Heart left ventricle (tissue), 16 donors: ENCODE data around the gene RAB11FIP4. TPM values are rescaled to one million over a fixed set of nuclear protein-coding genes. Genes with fewer than 3 reads are reported as not detected.

Experiments
- ATAC-seq, 4 donors: fragments of 200-7000 bp; cut with Tn5 transposase; one replicate each; pipeline ENCODE4 v1.9.1; 2020 to 2022; ENCODE audit warnings: moderate library complexity in 4 of 4, mild to moderate bottlenecking in 3 of 4, moderate number of reproducible peaks in 1 of 4
- DNase-seq, 5 donors: peaks; one replicate each; pipeline ENCODE4 v3.0.0-alpha.2; 2020
- H3K27ac ChIP-seq, 12 donors: fragments of 200-600 bp; sonication (generic) in 4 of 12; one replicate each; pipeline versions ENCODE4 v1.5.0 to v1.8.0; 2016 to 2022; ENCODE audit warnings: mild to moderate bottlenecking in 2 of 12
- H3K27me3 ChIP-seq, 9 donors: fragments of 200-600 bp; sonication (generic) in 2 of 9; one replicate each; pipeline versions ENCODE4 v1.5.1 to v1.8.0; 2016 to 2022; ENCODE audit warnings: mild to moderate bottlenecking in 3 of 9
- H3K36me3 ChIP-seq, 9 donors: fragments of 200-600 bp; sonication (generic) in 2 of 9; one replicate each; pipeline versions ENCODE4 v1.5.0 to v1.8.0; 2018 to 2022; ENCODE audit warnings: mild to moderate bottlenecking in 2 of 9
- H3K4me1 ChIP-seq, 12 donors: fragments of 200-600 bp; sonication (generic) in 4 of 12; one replicate each; pipeline versions ENCODE4 v1.5.0 to v1.8.0; 2016 to 2022; ENCODE audit warnings: mild to moderate bottlenecking in 3 of 12
- H3K4me3 ChIP-seq, 12 donors: fragments of 200-600 bp; sonication (generic) in 4 of 12; one replicate each; pipeline versions ENCODE4 v1.5.0 to v1.8.0; 2017 to 2022; ENCODE audit warnings: mild to moderate bottlenecking in 9 of 12, moderate library complexity in 4 of 12
- H3K9me3 ChIP-seq, 12 donors: fragments of 200-600 bp; sonication (generic) in 4 of 12; one replicate each; pipeline versions ENCODE4 v1.5.0 to v1.8.0; 2016 to 2022; ENCODE audit warnings: mild to moderate bottlenecking in 1 of 12
- CTCF ChIP-seq, 12 donors: fragments of 200-600 bp; sonication (generic) in 4 of 12; IDR thresholded peaks; one replicate each; pipeline versions ENCODE4 v1.5.0 to v1.8.0; 2018 to 2022; ENCODE audit warnings: antibody characterized with exemption in 12 of 12, mild to moderate bottlenecking in 5 of 12
- POLR2A ChIP-seq, 2 donors: fragments of 450-650 bp; IDR thresholded peaks; one replicate each; pipeline ENCODE4 v1.6.1; 2017; ENCODE audit warnings: antibody characterized with exemption in 2 of 2, mild to moderate bottlenecking in 2 of 2, moderate library complexity in 2 of 2
- WGBS, 4 donors: extraction: QIAGEN DNeasy Blood & Tissue Kit in 2 of 4; methylation state at CpG; one replicate each; pipeline versions ENCODE4 v1.1.5 to v1.1.7; 2013 to 2018; 5-methylcytosine and 5-hydroxymethylcytosine counted together
- intact Hi-C, 10 donors: fragments of 100-400 bp; cut with DNase I; formaldehyde crosslinking; loops; one replicate each; pipeline versions ENCODE4 v1.11.1 to v1.14.2; 2022
- polyA plus RNA-seq, 2 donors: library from polyadenylated mRNA; stranded (reverse); fragments of 200-250 nt; gene quantifications; one replicate each; pipeline ENCODE4 v1.2.3, GENCODE V29; 2013
- total RNA-seq, 9 donors: library from RNA; depleted of rRNA in 2 of 9; stranded (reverse); fragments of >200 nt in 2 of 9; fragmentation: NEBNext Ultra II Directional in 3 of 9; extraction: Animal tissue kit (Norgen Biotek cat#: 25700) in 3 of 9; gene quantifications; one replicate each; pipeline versions ENCODE4 v1.1.0 to v1.2.4, GENCODE V29; 2016 to 2023
- donor health status: ischemic (EF 13 %, LVEDD 7.1; RV severe dilation, severe dysfunction).
- donor health status: healthy with polysubstance abuse.
- donor health status: DM: no; HTN: yes; CAD: no.
- donor health status: DM: no; HTN: no; CAD: no.
- donor health status: ischemic (EF 25% LVEDD 6.9; RV normal size, moderate dysfunction).
- donor health status: ischemic (EF 25% LVEDD 5.7; RV mildly dilated, moderate dysfunction).
- donor health status: healthy.
- donor health status: DM: yes; HTN: yes; CAD: no.
- donor health status: ischemic (EF 35%, LVEDD 5.7; RV mildly dilated, moderate dysfunction).
- donor health status: nonischemic (EF 11% LVEDD 7.7; RV severe dilation, severe dysfunction).
- donor health status: DM: yes; HTN: yes; CAD: no.
- donor health status: PGD.
- donor health status: ischemic (EF 29% LVEDD 5.4; RV normal size, mild dysfunction).
- donor health status: nonischemic (EF 23%, LVEDD 6.1; RV moderate dilation, normal function).

The RAB11FIP4 gene
- total and polyA plus RNA-seq, 11 donors = 1.5 to 13.7 (median 8.3) TPM

- 68 to 72% (median 70%) methylated on average over 8 of the region's 8 CpGs for WGBS, 4 donors
- no peak overlapping the region for H3K4me3 ChIP-seq
These were observed 89.7 kb downstream of the RAB11FIP4 start for GRCh38 chr17:31480904-31481782.

GRCh38 chr17:31481783-31482081 lies 90.3 kb downstream of the RAB11FIP4 start:
- DNase-seq = peak in 1 of 5 donors; percentile 14
- no peak for TF ChIP-seq CTCF (IDR thresholded peaks at IDR 0.05)
- TF ChIP-seq POLR2A (IDR thresholded peaks at IDR 0.05) = no peak
- H3K27me3 ChIP-seq = peaks cover 0 to 11% (median 0%) of the 10 kb centered on the region in 9 donors
- no peaks in the 10 kb centered on the region for H3K36me3 ChIP-seq
- no peak overlapping the region for H3K4me3 ChIP-seq
- no peaks in the 10 kb centered on the region for H3K9me3 ChIP-seq
- WGBS, 4 donors = 61 to 79% (median 74%) methylated on average over 4 of the region's 4 CpGs
- peaks cover 0 to 13% (median 0%) of the 10 kb centered on the region in 12 donors for H3K4me1 ChIP-seq
- no peak for ATAC-seq
- intact Hi-C loops = no loop called here
- no peak overlapping the region for H3K27ac ChIP-seq

More at GRCh38 chr17:31480904-31481782, 89.7 kb downstream of the RAB11FIP4 start:
- no peak for TF ChIP-seq POLR2A (IDR thresholded peaks at IDR 0.05)
- TF ChIP-seq CTCF (IDR thresholded peaks at IDR 0.05) = no peak
- ATAC-seq (no peak), DNase-seq (peak in 1 of 5 donors; percentile 7)
- Histone ChIP-seq H3K9me3 (no peaks in the 10 kb centered on the region), H3K27ac (no peak overlapping the region), H3K36me3 (no peaks in the 10 kb centered on the region), H3K4me1 (peaks cover 0 to 10% (median 0%) of the 10 kb centered on the region in 12 donors), H3K27me3 (peaks cover 0 to 12% (median 0%) of the 10 kb centered on the region in 9 donors)
- intact Hi-C loops = no loop called here

GRCh38 chr17:31484821-31485220 lies 93.3 kb downstream of the RAB11FIP4 start:
- 84 to 93% (median 91%) methylated on average over 4 of the region's 4 CpGs for WGBS, 4 donors
- H3K27me3 ChIP-seq = peaks cover 0 to 24% (median 6%) of the 10 kb centered on the region in 9 donors
- intact Hi-C loops = no loop called here

More at GRCh38 chr17:31484821-31485220, 93.3 kb downstream of the RAB11FIP4 start:
- peaks cover 0 to 32% (median 11%) of the 10 kb centered on the region in 12 donors for H3K4me1 ChIP-seq
- H3K4me3 ChIP-seq = no peak overlapping the region
- no peaks in the 10 kb centered on the region for H3K36me3 ChIP-seq
- TF ChIP-seq POLR2A (IDR thresholded peaks at IDR 0.05) = no peak
- TF ChIP-seq CTCF (IDR thresholded peaks at IDR 0.05) = no peak
- DNase-seq (peak in 1 of 5 donors; percentile 4), ATAC-seq (no peak)
- H3K27ac ChIP-seq = no peak overlapping the region
- no peaks in the 10 kb centered on the region for H3K9me3 ChIP-seq
